ENCODE data around the gene FSTL4.

Gene FSTL4

GRCh38 chr5:133423618-133424282 lies 188.6 kb downstream of the FSTL4 start:
- peak; percentile 76 for DNase-seq

GRCh38 chr5:133423011-133423617 lies 189.2 kb downstream of the FSTL4 start:
- no peak for DNase-seq

DNA sequence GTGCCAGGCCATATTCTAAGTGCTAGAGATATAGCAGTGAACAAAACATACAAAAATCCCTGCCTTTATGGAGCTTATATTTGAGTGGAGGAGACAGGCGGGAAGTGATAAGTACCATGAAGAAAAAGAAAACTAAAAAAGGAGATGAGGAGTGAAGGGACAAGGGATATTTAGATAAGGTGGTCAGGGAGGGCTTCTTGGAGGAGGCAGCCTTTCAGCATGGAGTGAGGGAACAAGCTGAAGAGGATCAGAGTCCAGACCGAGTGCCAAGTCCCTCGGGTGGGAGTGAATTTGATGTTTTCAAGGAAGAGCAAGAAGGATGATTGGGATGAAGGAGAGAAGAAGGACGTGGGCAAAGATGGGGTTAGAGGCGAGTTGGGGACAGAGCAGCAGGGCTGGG lies 190.5 kb downstream of the FSTL4 start:
- no peak for DNase-seq

DNA sequence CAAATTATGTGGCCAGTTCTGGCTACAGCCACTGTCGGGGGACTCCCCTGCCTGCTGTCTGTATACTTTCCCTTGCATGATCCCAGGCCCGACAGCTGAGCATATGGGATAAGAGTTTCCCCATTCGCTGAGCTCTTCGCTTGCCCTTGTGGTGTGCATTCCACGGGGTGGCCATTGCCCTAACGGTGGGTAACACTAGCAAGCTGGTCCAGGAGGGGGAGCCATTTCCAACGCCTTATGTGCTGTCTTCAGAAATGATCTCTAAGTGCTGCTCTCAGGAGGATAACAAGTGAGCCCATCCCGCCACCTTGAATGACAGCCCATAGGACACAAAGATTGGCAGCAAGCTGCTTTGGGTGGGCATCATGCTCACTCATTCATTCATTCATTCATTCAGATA lies 190.9 kb downstream of the FSTL4 start:
- peak; percentile 73 for DNase-seq

- peak; percentile 8 for DNase-seq
Measured at GRCh38 chr5:133420440-133421301, 191.7 kb downstream of the FSTL4 start.

DNA sequence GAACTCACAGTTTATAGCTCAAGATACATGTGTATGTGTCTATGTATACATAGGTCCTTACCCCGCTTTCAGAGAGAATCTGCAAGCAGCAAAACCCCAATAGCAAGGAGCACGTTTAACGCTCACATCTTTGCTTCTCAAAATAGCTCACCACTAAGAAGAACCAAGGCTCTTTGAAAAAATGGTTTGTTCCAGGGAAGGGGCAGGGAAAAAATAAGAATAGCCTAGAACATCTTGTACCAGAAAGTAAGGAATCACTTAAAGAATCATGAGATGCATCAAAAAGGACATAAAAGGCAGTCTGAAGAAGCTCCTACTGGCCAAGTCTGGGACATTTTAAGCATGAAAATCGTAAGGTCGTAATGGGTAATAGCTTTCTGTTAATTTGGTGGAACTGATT lies 196.4 kb downstream of the FSTL4 start:
- DNase-seq, result no peak

DNA sequence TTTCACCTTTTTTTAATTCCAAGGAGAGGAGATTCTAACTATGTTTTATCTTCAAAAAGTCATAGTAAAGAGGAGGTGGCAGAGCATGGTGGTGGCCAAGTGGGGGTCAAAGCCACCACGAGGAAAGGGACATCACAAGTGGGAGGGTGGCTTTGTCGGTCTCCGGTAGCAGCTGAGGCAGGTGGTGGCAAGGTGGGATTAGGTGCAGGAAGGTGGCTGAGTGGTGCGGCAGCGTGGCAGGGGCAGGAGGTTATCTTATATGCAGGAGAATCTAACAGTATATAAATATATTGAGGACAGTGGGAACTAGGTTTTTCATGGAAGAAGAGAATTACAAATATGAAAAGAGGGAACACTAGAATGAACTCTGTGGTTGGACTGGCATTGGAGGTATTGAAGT lies 196.8 kb downstream of the FSTL4 start:
- no peak for DNase-seq

DNA sequence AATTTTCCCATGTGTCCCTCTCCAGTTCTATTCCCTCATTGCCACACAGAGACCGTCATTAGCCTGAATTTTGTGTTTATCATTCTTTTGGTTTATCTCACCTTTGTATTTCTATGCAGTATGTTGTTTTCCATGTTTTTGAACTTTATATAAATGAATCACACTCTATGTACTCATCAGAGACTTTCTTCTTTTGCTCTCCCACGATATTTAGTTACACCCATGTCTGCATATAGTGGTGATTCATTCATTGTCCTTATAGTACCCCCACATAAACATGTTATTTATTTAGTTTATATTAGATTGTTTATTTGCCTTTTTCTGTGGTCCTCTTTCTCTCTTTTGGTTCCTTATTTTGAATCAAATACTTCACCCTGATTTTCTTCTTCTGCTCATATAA lies 199.7 kb downstream of the FSTL4 start:
- DNase-seq, result no peak

DNA sequence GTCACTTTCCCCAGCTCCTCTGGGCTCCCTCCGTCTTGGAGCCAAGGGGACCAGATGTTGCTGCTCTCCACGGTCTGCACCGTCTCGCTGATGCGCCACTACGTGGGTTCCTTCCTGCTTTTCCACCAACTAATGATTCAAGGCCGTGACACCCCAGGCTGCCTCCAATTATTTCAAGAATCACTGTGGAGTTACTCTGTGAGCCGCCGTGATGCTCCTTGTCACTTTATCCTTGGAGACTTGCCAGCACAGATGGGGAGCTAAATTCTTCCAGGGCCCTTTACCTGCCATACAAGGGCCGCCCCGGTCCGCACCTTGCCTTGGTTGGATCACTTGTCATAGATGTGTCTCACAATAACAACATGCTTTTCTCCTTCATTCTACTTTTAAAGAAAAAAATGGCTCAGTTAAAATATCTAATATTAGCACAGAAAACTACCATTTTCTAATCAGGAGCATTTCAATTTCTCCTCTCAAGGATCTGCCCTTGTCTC lies 202.0 kb downstream of the FSTL4 start:
- DNase-seq, result no peak

GRCh38 chr5:133409210-133409674 lies 203.1 kb downstream of the FSTL4 start:
- no peak for DNase-seq

DNA sequence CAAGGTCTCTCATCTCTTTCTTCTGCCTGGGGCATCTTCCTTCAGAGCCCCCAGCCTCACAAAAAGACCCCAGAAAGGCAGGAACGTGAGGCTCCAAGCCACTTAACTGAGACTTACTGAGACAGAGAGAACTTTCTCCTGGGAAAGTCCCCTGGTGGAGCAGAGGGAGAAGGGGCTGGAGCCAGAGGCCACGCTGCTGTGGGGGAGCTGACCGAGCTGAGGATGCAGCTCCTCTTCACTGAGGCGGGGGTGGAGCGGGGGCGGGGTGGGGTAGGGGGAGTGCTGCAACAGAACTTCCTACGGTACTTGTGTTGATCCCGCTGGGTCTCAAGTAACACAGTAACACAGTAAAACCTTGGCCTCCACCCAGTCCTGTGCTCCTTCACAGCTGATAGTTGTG lies 204.0 kb downstream of the FSTL4 start:
- DNase-seq, result no peak

DNA sequence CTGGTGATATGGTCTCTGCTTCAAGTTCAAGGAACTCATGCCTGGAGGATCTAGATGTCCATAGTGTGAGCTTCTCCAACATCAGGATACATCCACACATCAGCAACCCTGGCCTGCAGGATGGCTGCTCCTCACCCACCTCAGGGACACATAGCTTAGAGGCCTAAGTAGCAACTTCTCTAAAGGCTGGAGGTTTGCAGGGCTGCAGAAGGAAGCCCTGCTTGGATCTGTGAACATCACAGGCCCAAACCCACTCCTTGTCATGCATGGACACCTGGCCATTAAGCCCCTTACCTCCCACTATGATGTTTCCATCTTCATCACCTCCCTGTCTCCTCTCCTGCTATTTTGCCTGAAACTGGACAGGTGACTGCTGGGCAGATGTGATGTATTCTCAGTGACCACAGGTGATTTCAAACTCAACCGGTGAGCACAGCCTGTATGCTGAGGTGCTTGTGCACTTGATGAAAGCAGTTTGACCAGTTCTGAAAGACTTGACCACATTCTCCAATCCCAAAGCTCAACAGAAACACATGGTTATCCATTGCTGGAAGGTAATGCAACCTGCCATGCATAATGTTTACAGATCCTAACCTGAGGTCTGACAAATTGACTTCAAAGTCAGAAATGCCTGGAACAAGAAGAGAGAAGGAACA lies 205.2 kb downstream of the FSTL4 start:
- no peak for DNase-seq

DNA sequence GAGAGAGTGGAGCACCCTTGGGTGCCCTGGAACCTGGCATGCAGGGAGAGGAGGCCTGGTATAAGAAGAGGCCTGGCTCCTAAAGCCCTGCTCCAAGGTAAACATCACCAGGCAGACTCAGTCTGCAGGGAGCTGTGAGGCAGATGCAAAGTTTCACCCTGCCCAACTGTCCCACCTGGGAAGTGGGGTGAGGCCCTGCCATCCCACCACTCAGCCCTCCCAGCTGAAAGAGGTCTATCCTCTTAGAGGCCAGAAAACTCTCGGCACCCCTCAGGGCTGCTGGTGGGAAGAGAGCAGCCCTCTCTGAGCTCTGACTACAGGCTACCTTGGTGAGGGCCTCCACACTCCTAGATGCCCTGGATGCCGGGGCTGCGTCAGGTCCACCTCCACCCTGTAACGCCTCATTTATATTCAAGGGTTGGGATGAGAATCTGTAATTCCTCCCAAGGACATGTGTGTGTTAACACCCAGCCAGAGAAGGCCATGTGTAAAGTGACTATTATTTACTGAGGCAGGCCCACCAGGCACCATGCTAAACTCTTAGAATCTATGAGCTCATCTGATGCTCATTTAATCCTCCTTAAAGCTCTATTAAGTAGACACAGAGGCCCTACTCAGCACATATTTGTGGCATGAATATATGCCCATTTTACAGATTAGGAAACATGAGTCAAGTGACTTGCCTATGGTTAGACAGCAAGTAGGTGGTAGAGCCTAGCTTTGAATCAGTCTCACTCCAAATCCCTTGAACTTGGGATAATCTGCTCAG lies 205.9 kb downstream of the FSTL4 start:
- no peak for DNase-seq

DNA sequence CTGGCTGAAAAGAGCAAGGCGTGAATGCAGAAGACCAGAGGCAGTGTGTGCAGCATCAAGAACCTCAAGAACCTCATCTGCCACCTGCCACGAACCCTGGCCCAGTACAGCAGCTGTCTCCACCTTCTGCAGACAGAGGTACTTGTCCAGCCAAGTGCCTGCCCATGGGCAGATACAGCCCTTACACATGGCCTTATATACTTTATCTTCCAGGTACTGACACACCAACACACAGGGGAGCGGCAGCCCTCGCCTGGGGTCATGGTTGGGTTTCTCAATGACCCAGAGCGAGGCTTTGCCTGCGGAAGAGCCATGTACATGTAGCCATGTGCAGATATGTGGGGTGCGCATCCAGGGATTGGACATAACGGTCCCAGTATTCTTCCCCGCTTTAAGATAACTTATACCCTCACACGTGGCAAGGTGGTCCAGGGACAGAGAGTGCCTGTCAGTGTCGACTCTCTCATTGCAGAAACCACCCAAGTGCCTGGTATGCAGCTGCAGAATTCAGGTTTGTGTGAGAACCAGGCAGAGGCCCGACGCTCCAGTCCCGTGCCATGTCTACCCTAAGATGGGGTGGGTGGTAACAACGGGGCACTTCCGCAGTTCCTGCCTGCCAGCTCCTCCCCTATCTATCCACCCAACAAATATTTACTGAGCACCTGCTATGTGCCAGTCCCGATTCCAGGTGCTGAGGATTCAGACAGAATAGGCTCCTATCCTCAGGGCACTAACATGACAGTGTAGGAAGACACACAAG lies 206.9 kb downstream of the FSTL4 start:
- no peak for DNase-seq

- DNase-seq, result peak; percentile 10
Measured at GRCh38 chr5:133404724-133405123, 207.6 kb downstream of the FSTL4 start.

DNA sequence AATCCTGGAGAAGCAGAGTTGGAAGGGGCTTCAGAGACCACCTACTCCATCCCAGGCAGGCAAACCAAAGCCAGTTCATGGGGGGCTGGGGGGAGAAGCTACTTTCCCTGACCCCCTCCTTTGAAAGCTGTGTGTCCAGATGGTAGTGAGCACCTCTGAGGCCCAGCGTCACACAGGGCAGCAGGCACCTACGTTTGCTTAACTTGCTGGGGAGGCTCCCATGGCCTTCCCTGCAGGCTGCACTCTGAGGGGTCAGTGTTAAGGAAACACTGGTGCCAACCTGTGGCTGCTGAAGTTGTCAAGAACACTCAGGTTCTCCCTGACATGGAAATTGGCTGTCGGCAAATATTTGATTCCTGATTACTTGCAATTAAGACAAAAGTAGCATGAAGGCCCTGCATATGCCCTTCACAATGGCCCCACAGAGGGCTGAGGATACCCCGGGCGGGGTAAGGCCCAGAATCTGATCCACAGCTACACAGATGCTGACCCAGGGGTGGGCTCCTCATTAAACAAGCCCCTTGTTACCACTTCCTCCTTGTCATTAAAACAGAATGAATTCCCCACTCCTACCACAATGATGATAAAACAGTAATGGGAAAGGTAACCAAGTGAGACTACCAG lies 208.5 kb downstream of the FSTL4 start:
- no peak for DNase-seq

GRCh38 chr5:133402775-133403174 lies 209.6 kb downstream of the FSTL4 start:
- DNase-seq, result no peak

GRCh38 chr5:133401731-133402347 lies 210.5 kb downstream of the FSTL4 start:
- no peak for DNase-seq

GRCh38 chr5:133400831-133401351 lies 211.4 kb downstream of the FSTL4 start:
- no peak for DNase-seq

- no peak for DNase-seq
Measured at GRCh38 chr5:133400120-133400519, 212.2 kb downstream of the FSTL4 start.
